ENCODE data around the gene CERK.

CERK gene

GRCh38 chr22:46774253-46774979 lies 36.4 kb upstream of the CERK start:
- peak overlapping the region; percentile 83 for H3K9ac ChIP-seq (ENCODE audit: low read length)
- H3K27me3 ChIP-seq (ENCODE audit: low read depth, low read length) = no peaks in the 10 kb centered on the region
- H3K4me2 ChIP-seq (ENCODE audit: low read length) = peak overlapping the region; percentile 95
- H3K9me3 ChIP-seq (ENCODE audit: insufficient read depth, low read length) = no peaks in the 10 kb centered on the region
- no peak overlapping the region for H2AFZ ChIP-seq (ENCODE audit: low read depth, low read length)
- peak overlapping the region; percentile 74 for H3K4me3 ChIP-seq (ENCODE audit: low read length)
- peak overlapping the region; percentile 98 for H3K27ac ChIP-seq (ENCODE audit: low read length)
- peaks cover 78% of the 10 kb centered on the region for H3K4me1 ChIP-seq (ENCODE audit: low read length)
- peaks cover 18% of the 10 kb centered on the region; the same call in 1 of the 2 replicates for H4K20me1 ChIP-seq (ENCODE audit: insufficient read depth, low read length)
- peaks cover 80% of the 10 kb centered on the region for H3K79me2 ChIP-seq (ENCODE audit: low read length)
- H3K36me3 ChIP-seq (replicated peaks; ENCODE audit: low read depth, low read length) = peaks cover 36% of the 10 kb centered on the region
- no peak for TF ChIP-seq EZH2phosphoT487 (IDR thresholded peaks at IDR 0.05; ENCODE audit: low read depth)
- no peak for TF ChIP-seq CTCF (IDR thresholded peaks at IDR 0.05; ENCODE audit: low read depth, low read length)

GRCh38 chr22:46773076-46773475 lies 35.0 kb upstream of the CERK start:
- H3K79me2 ChIP-seq (ENCODE audit: low read length) = peaks cover 80% of the 10 kb centered on the region

GRCh38 chr22:46770726-46771125 lies 32.7 kb upstream of the CERK start:
- Histone ChIP-seq H3K79me2 (ENCODE audit: low read length) (peaks cover 80% of the 10 kb centered on the region), H3K36me3 (replicated peaks; ENCODE audit: low read depth, low read length) (peaks cover 20% of the 10 kb centered on the region)

More at GRCh38 chr22:46773076-46773475, 35.0 kb upstream of the CERK start:
- no peaks in the 10 kb centered on the region for H3K27me3 ChIP-seq (ENCODE audit: low read depth, low read length)
- peaks cover 27% of the 10 kb centered on the region for H3K36me3 ChIP-seq (replicated peaks; ENCODE audit: low read depth, low read length)
- TF ChIP-seq EZH2phosphoT487 (IDR thresholded peaks at IDR 0.05; ENCODE audit: low read depth) (no peak), CTCF (IDR thresholded peaks at IDR 0.05; ENCODE audit: low read depth, low read length) (no peak)
- H3K9ac ChIP-seq (ENCODE audit: low read length) = peak overlapping the region; percentile 83
- peaks cover 91% of the 10 kb centered on the region for H3K4me1 ChIP-seq (ENCODE audit: low read length)
- no peak overlapping the region for H2AFZ ChIP-seq (ENCODE audit: low read depth, low read length)
- H3K4me3 ChIP-seq (ENCODE audit: low read length) = peak overlapping the region; percentile 69
- peak overlapping the region; percentile 98 for H3K27ac ChIP-seq (ENCODE audit: low read length)
- peaks cover 8% of the 10 kb centered on the region; the same call in 1 of the 2 replicates for H4K20me1 ChIP-seq (ENCODE audit: insufficient read depth, low read length)
- H3K4me2 ChIP-seq (ENCODE audit: low read length) = peak overlapping the region; percentile 95
- no peaks in the 10 kb centered on the region for H3K9me3 ChIP-seq (ENCODE audit: insufficient read depth, low read length)

More at GRCh38 chr22:46770726-46771125, 32.7 kb upstream of the CERK start:
- Histone ChIP-seq H3K4me2 (ENCODE audit: low read length) (peak overlapping the region; percentile 66), H3K27me3 (ENCODE audit: low read depth, low read length) (no peaks in the 10 kb centered on the region), H3K4me1 (ENCODE audit: low read length) (peaks cover 88% of the 10 kb centered on the region), H3K4me3 (ENCODE audit: low read length) (peak overlapping the region; percentile 65), H2AFZ (ENCODE audit: low read depth, low read length) (no peak overlapping the region), H4K20me1 (ENCODE audit: insufficient read depth, low read length) (no peaks in the 10 kb centered on the region), H3K9me3 (ENCODE audit: insufficient read depth, low read length) (no peaks in the 10 kb centered on the region), H3K9ac (ENCODE audit: low read length) (peak overlapping the region; percentile 77), H3K27ac (ENCODE audit: low read length) (peak overlapping the region; percentile 94)
- TF ChIP-seq CTCF (IDR thresholded peaks at IDR 0.05; ENCODE audit: low read depth, low read length) = no peak
- no peak for TF ChIP-seq EZH2phosphoT487 (IDR thresholded peaks at IDR 0.05; ENCODE audit: low read depth)

Measured in OCI-LY3 (cell line).